Vagina (tissue), 2 donors: ENCODE results near the gene PGC. TPM values are rescaled to one million over a fixed set of nuclear protein-coding genes. Genes with fewer than 3 reads are reported as not detected.

ENCODE experiments used
- DNase-seq, 2 donors: peaks; one replicate each; pipeline ENCODE4 v3.0.0-alpha.2; 2017; ENCODE audit errors: extremely low spot score in 2 of 2
- H3K27ac ChIP-seq: fragments of 200-600 bp; sonication (generic); one replicate; pipeline ENCODE4 v1.5.1; 2019
- H3K27me3 ChIP-seq: fragments of 200-600 bp; sonication (generic); one replicate; pipeline ENCODE4 v1.5.1; 2019
- H3K36me3 ChIP-seq, 2 donors: fragments of 200-600 bp; sonication (generic); one replicate each; pipeline ENCODE4 v1.5.1; 2017 to 2019
- H3K4me1 ChIP-seq: fragments of 200-600 bp; sonication (generic); one replicate; pipeline ENCODE4 v1.5.1; 2019
- H3K4me3 ChIP-seq, 2 donors: fragments of 200-600 bp; sonication (generic); 1 replicate in 1 of 2; 2 replicates in 1 of 2; pipeline ENCODE4 v1.5.1; 2016 to 2019
- H3K9me3 ChIP-seq: fragments of 200-600 bp; sonication (generic); one replicate; pipeline ENCODE4 v1.5.1; 2019
- CTCF ChIP-seq, 3 experiments: fragments of 450-650 bp in 2 of 3; fragments of 200-600 bp in 1 of 3; sonication (generic) in 1 of 3; IDR thresholded peaks; one replicate each; pipeline ENCODE4 v1.5.1; 2017 to 2019; ENCODE audit warnings: antibody characterized with exemption in 3 of 3, mild to moderate bottlenecking in 2 of 3, moderate library complexity in 2 of 3
- POLR2A ChIP-seq, 2 donors: fragments of 450-650 bp; IDR thresholded peaks; one replicate each; pipeline ENCODE4 v1.6.1; 2017; ENCODE audit warnings: antibody characterized with exemption in 2 of 2, mild to moderate bottlenecking in 2 of 2, moderate library complexity in 2 of 2
- POLR2AphosphoS5 ChIP-seq, 2 donors: sonication (generic); formaldehyde crosslinking; IDR thresholded peaks; one replicate each; pipeline ENCODE4 v1.9.0; 2017; ENCODE audit warnings: antibody characterized with exemption in 2 of 2, mild to moderate bottlenecking in 2 of 2, low read depth in 1 of 2; ENCODE audit not compliant: insufficient read depth in 1 of 2
- intact Hi-C: fragments of 100-400 bp; cut with DNase I; formaldehyde crosslinking; loops from one replicate; pipeline ENCODE4 v1.15.1; 2023
- total RNA-seq: library from RNA; depleted of rRNA; stranded (reverse); fragments of >200 nt; gene quantifications from one replicate; pipeline ENCODE4 v1.2.3, GENCODE V29; 2016

Gene PGC
- total RNA-seq: 3.4 TPM

GRCh38 chr6:41747256-41748101, at the start of gene PGC:
TSS of gene PGC (minus strand) at chr6:41747397. CDS start at chr6:41747334, 63 bp downstream.
- H3K4me1 ChIP-seq: no peaks in the 10 kb centered on the region
- TF ChIP-seq POLR2A (IDR thresholded peaks at IDR 0.05): no peak
- no peak for TF ChIP-seq POLR2AphosphoS5 (IDR thresholded peaks at IDR 0.05; ENCODE audit: insufficient read depth in 1 of 2, low read depth in 1 of 2)
- TF ChIP-seq CTCF (IDR thresholded peaks at IDR 0.05): no peak
- H3K4me3 ChIP-seq: no peak within 1 kb of the TSS
- DNase-seq: no peak
- H3K27me3 ChIP-seq: no peaks in the 10 kb centered on the region
- no peaks in the 10 kb centered on the region for H3K36me3 ChIP-seq
- intact Hi-C loops: no loop called here
- no peak within 1 kb of the TSS for H3K27ac ChIP-seq
- H3K9me3 ChIP-seq: no peaks in the 10 kb centered on the region

DNA sequence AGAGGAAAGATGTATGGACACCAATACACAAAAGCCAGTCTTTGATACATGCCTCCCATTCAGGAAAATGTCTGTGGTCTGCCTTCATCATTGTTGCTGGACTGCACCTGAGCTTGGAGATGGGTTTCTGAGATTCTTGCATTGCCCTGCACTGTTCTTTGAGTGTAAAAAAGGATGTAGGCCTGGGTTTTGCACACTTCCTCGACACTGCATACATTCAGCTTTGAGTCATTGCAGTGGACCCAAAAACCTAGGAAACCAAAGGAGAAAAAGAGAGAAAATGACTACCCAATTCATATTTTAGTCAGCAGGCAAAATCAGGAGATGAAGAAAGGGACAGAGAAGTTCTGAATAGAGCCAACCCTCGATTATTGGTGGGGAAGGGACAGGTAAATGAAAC, 49.3 kb upstream of the PGC start:
- no peaks in the 10 kb centered on the region for H3K9me3 ChIP-seq
- H3K36me3 ChIP-seq: peaks cover 0 to 14% of the 10 kb centered on the region in 2 donors
- intact Hi-C loops: no loop called here
- no peak overlapping the region for H3K27ac ChIP-seq
- TF ChIP-seq POLR2AphosphoS5 (IDR thresholded peaks at IDR 0.05; ENCODE audit: insufficient read depth in 1 of 2, low read depth in 1 of 2): no peak
- no peak for TF ChIP-seq CTCF (IDR thresholded peaks at IDR 0.05)
- no peak for TF ChIP-seq POLR2A (IDR thresholded peaks at IDR 0.05)
- H3K4me3 ChIP-seq: no peak overlapping the region
- no peak for DNase-seq
- H3K27me3 ChIP-seq: no peaks in the 10 kb centered on the region
- H3K4me1 ChIP-seq: no peaks in the 10 kb centered on the region

DNA sequence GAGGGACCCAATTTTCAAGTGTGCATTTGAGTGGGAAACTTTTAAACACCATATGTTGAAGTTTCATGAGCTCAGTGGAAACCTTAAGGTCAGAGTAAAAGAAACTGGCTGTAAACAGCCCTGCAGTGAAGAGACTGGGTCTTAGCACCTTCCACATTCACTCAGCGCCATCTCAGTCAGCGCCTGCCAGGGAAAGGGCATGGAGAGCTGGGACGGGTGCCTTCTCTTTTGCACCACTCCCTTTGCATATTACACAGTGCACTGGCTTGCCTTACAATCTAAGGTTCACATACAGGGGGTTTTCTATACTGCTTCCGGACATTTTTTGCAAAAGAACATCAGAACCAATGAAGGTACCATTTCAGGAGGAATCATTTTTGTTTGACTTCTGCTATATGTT, 44.8 kb upstream of the PGC start:
- DNase-seq: no peak
- intact Hi-C loops: no loop called here
- no peak for TF ChIP-seq POLR2AphosphoS5 (IDR thresholded peaks at IDR 0.05; ENCODE audit: insufficient read depth in 1 of 2, low read depth in 1 of 2)
- no peak for TF ChIP-seq CTCF (IDR thresholded peaks at IDR 0.05)
- no peak for TF ChIP-seq POLR2A (IDR thresholded peaks at IDR 0.05)

GRCh38 chr6:41791305-41791704, 44.1 kb upstream of the PGC start:
- H3K4me3 ChIP-seq: no peak overlapping the region
- peaks cover 26% of the 10 kb centered on the region for H3K4me1 ChIP-seq
- TF ChIP-seq POLR2AphosphoS5 (IDR thresholded peaks at IDR 0.05; ENCODE audit: insufficient read depth in 1 of 2, low read depth in 1 of 2): no peak
- no peak for TF ChIP-seq POLR2A (IDR thresholded peaks at IDR 0.05)
- TF ChIP-seq CTCF (IDR thresholded peaks at IDR 0.05): no peak
- DNase-seq: no peak
- H3K27ac ChIP-seq: no peak overlapping the region
- intact Hi-C loops: no loop called here
- peaks cover 0 to 35% of the 10 kb centered on the region in 2 donors for H3K36me3 ChIP-seq
- H3K9me3 ChIP-seq: no peaks in the 10 kb centered on the region
- H3K27me3 ChIP-seq: no peaks in the 10 kb centered on the region

More for the DNA sequence above, 44.8 kb upstream of the PGC start:
- Histone ChIP-seq H3K36me3 (peaks cover 0 to 37% of the 10 kb centered on the region in 2 donors), H3K27ac (no peak overlapping the region), H3K4me3 (no peak overlapping the region), H3K4me1 (peaks cover 22% of the 10 kb centered on the region), H3K9me3 (no peaks in the 10 kb centered on the region), H3K27me3 (no peaks in the 10 kb centered on the region)

DNA sequence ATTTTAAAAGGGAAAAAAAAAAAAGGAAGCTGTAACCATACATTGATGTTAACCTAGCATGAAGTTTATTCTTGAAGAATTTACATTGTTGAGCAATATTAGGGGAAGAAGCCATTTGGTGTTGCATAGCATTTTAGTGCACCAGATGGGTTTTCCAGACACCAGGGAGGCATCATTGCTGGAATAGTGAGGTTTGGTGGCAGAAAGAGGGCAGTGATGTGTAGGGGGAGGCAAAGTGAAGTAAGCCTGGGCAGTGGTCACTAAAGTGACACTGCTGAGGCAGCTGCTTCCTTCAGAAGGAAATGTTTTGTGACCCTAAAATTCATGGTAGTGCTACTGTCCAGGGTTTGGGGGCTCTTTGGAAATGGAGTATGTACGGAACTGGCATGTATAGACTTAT, 42.8 kb upstream of the PGC start:
- H3K27ac ChIP-seq: no peak overlapping the region
- no peak for DNase-seq
- H3K9me3 ChIP-seq: no peaks in the 10 kb centered on the region
- H3K36me3 ChIP-seq: peaks cover 0 to 34% of the 10 kb centered on the region in 2 donors
- peaks cover 39% of the 10 kb centered on the region for H3K4me1 ChIP-seq
- no peaks in the 10 kb centered on the region for H3K27me3 ChIP-seq
- TF ChIP-seq CTCF (IDR thresholded peaks at IDR 0.05) (no peak), POLR2AphosphoS5 (IDR thresholded peaks at IDR 0.05; ENCODE audit: insufficient read depth in 1 of 2, low read depth in 1 of 2) (no peak), POLR2A (IDR thresholded peaks at IDR 0.05) (no peak)
- no peak overlapping the region for H3K4me3 ChIP-seq
- intact Hi-C loops: no loop called here
